Adrenal gland (tissue), 12 donors: ENCODE results near the gene KRT39. TPM values are rescaled to one million over a fixed set of nuclear protein-coding genes. Genes with fewer than 3 reads are reported as not detected.

ENCODE experiments used
- DNase-seq, 7 donors: peaks; one replicate each; pipeline ENCODE4 v3.0.0-alpha.2; 2019 to 2020
- H3K27ac ChIP-seq, 5 donors: fragments of 200-600 bp; sonication (generic) in 4 of 5; 1 replicate in 3 of 5; 2 replicates in 2 of 5; pipeline versions ENCODE4 v1.5.1 to v1.8.0; 2016 to 2020; ENCODE audit warnings: mild to moderate bottlenecking in 1 of 5
- H3K27me3 ChIP-seq: fragments of 200-600 bp; 2 replicates; pipeline ENCODE4 v1.8.0; 2021
- H3K36me3 ChIP-seq, 2 donors: fragments of 200-600 bp; replicated peaks in 1 of 2; 1 replicate in 1 of 2; 2 replicates in 1 of 2; pipeline versions ENCODE4 v1.5.1 to v1.8.0; 2018 to 2022
- H3K4me1 ChIP-seq, 2 donors: fragments of 200-600 bp; replicated peaks in 1 of 2; 1 replicate in 1 of 2; 2 replicates in 1 of 2; pipeline versions ENCODE4 v1.5.1 to v1.8.0; 2018 to 2021
- H3K4me3 ChIP-seq, 4 donors: fragments of 200-600 bp; sonication (generic) in 3 of 4; one replicate each; pipeline ENCODE4 v1.5.1; 2016 to 2018
- H3K9me3 ChIP-seq, 3 donors: fragments of 200-600 bp; sonication (generic) in 1 of 3; replicated peaks in 1 of 3; 1 replicate in 2 of 3; 2 replicates in 1 of 3; pipeline versions ENCODE4 v1.5.1 to v1.8.0; 2016 to 2021
- POLR2A ChIP-seq, 2 donors: fragments of 450-650 bp; IDR thresholded peaks; one replicate each; pipeline ENCODE4 v1.6.1; 2017; ENCODE audit warnings: antibody characterized with exemption in 2 of 2, mild to moderate bottlenecking in 2 of 2, moderate library complexity in 1 of 2
- WGBS, 4 donors: extraction: QIAGEN DNeasy Blood & Tissue Kit in 2 of 4; methylation state at CpG; one replicate each; pipeline versions ENCODE4 v1.1.5 to v1.1.7; 2013 to 2017; 5-methylcytosine and 5-hydroxymethylcytosine counted together
- intact Hi-C, 2 donors: fragments of 100-400 bp; cut with DNase I; formaldehyde crosslinking; loops; one replicate each; pipeline versions ENCODE4 v1.14.1 to v1.15.0; 2022 to 2023
- polyA plus RNA-seq, 3 donors: library from polyadenylated mRNA; stranded (reverse); fragments of 200-250 nt in 2 of 3; fragments of 350-450 nt in 1 of 3; fragmentation: Illumina TruSeq in 1 of 3; extraction: RNeasy Lipid Tissue Mini Kit (QIAGEN cat#74804) in 1 of 3; gene quantifications; one replicate each; pipeline ENCODE4 v1.2.3, GENCODE V29; 2013 to 2014
- total RNA-seq, 9 donors: library from RNA; depleted of rRNA in 4 of 9; stranded (reverse); fragments of >200 nt in 4 of 9; fragments of 120-200 nt in 1 of 9; fragmentation: NEBNext Ultra II Directional in 1 of 9; extraction: Animal tissue kit (Norgen Biotek cat#: 25700) in 1 of 9; gene quantifications; one replicate each; pipeline versions ENCODE4 v1.1.0 to v1.2.4, GENCODE V29; 2013 to 2023
- TF ChIP-seq, protein P1 (sequence below), 6 experiments: fragments of 450-650 bp in 4 of 6; fragments of 200-600 bp in 2 of 6; sonication (generic) in 1 of 6; IDR thresholded peaks; 1 replicate in 5 of 6; 2 replicates in 1 of 6; pipeline versions ENCODE4 v1.5.1 to v1.8.0; 2016 to 2021; ENCODE audit warnings: antibody characterized with exemption in 6 of 6, mild to moderate bottlenecking in 2 of 6, moderate library complexity in 1 of 6
- donor health status: healthy with polysubstance abuse.
- donor health status: Bipolar disorder and iron deficiency.
- donor health status: DM: yes; HTN: yes; CAD: no.
- donor health status: DM: no; HTN: no; CAD: no.
- donor health status: DM: no; HTN: no; CAD: no.
- donor health status: DM: yes; HTN: yes; CAD: no.

KRT39 gene
- total and polyA plus RNA-seq, 12 donors: 0.17 TPM; not detected in 11

DNA sequence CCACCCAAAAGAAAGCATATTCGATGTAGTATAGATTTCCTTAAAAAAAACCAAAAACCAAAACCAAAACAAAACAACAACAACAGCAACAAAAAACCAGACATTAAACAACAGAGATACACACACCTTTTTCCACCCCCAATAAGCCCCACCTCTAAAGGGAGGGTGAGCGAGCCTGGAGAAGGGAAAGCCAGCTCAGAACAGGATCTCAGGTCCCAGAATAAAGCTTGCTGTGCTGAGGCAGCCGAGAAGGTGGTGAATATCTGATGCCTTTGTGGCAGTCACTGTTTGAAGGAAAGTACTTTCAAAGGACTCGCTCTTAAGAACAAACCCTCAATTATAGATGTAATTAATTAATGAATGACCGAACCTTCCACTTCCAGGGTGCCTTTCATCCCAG is 29.8 kb downstream of the KRT39 start:
- TF ChIP-seq POLR2A (IDR thresholded peaks at IDR 0.05): no peak
- TF ChIP-seq, protein P1, sequence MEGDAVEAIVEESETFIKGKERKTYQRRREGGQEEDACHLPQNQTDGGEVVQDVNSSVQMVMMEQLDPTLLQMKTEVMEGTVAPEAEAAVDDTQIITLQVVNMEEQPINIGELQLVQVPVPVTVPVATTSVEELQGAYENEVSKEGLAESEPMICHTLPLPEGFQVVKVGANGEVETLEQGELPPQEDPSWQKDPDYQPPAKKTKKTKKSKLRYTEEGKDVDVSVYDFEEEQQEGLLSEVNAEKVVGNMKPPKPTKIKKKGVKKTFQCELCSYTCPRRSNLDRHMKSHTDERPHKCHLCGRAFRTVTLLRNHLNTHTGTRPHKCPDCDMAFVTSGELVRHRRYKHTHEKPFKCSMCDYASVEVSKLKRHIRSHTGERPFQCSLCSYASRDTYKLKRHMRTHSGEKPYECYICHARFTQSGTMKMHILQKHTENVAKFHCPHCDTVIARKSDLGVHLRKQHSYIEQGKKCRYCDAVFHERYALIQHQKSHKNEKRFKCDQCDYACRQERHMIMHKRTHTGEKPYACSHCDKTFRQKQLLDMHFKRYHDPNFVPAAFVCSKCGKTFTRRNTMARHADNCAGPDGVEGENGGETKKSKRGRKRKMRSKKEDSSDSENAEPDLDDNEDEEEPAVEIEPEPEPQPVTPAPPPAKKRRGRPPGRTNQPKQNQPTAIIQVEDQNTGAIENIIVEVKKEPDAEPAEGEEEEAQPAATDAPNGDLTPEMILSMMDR (IDR thresholded peaks at IDR 0.05): no peak
- intact Hi-C loops: no loop called here
- Histone ChIP-seq H3K9me3 (no peaks in the 10 kb centered on the region), H3K36me3 (no peaks in the 10 kb centered on the region), H3K27ac (no peak overlapping the region), H3K4me1 (no peaks in the 10 kb centered on the region), H3K4me3 (no peak overlapping the region), H3K27me3 (no peaks in the 10 kb centered on the region)
- 53 to 69% (median 64%) methylated on average over 5 of the region's 5 CpGs for WGBS, 4 donors
- no peak for DNase-seq

DNA sequence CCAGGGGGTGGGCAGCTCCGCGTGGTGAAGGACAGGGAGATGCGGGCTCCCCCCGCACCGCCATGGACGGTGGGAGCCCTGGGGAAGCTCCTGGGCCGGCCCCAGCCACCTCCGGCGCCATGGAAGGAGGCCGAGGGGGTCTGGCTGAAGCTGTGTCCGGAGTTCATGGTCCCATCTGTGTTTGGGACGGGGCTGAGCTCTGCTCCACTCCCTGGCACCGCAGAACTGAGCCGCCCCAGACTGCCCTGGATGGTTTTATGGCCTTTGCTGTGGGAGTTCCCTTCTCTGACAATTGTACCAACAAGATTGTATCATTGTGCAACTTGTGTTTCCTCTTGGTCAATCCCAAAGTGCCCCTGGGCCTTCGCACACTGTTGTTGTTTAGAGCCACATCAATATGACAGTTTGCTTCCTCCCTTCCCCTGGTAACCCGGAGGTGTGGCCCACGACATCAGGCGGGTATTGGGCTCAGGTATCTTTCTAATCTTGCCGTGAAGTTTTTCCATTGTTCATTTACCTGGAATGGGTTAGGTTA is 30.2 kb downstream of the KRT39 start:
- no peaks in the 10 kb centered on the region for H3K9me3 ChIP-seq
- TF ChIP-seq POLR2A (IDR thresholded peaks at IDR 0.05): no peak
- TF ChIP-seq, protein P1 (IDR thresholded peaks at IDR 0.05): no peak
- 86 to 89% (median 89%) methylated on average over 7 to 19 of the region's 19 CpGs for WGBS, 4 donors
- no peak for DNase-seq
- H3K36me3 ChIP-seq: no peaks in the 10 kb centered on the region
- no peak overlapping the region for H3K4me3 ChIP-seq
- H3K27ac ChIP-seq: no peak overlapping the region
- no peaks in the 10 kb centered on the region for H3K27me3 ChIP-seq
- intact Hi-C loops: no loop called here
- no peaks in the 10 kb centered on the region for H3K4me1 ChIP-seq

DNA sequence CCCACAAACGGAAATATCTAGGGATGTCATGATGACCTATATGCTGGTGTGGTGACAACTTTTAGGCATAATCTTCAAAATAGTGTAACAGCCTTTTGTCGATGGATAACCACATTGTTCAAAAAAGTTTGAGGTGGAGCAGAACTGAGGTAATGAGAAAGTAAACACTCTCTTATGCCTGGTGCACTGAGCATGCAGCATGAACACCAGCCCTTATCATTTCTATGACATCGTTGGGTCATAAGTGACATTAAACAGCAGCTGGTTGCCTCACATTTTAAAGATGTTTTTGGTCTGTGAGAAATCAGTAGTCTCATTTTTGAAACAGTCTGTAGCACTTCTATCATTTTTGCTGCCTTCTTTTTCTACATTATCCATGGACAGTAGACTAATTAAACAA is 31.1 kb downstream of the KRT39 start:
- H3K4me3 ChIP-seq: no peak overlapping the region
- no peak for TF ChIP-seq POLR2A (IDR thresholded peaks at IDR 0.05)
- TF ChIP-seq, protein P1 (IDR thresholded peaks at IDR 0.05): no peak
- no peaks in the 10 kb centered on the region for H3K27me3 ChIP-seq
- H3K9me3 ChIP-seq: no peaks in the 10 kb centered on the region
- DNase-seq: no peak
- intact Hi-C loops: no loop called here
- no peaks in the 10 kb centered on the region for H3K36me3 ChIP-seq
- WGBS, 4 donors: 71 to 77% (median 74%) methylated on average over 3 of the region's 3 CpGs
- no peaks in the 10 kb centered on the region for H3K4me1 ChIP-seq
- no peak overlapping the region for H3K27ac ChIP-seq

GRCh38 chr17:40932608-40933007 is 34.1 kb downstream of the KRT39 start:
- DNase-seq: no peak
- intact Hi-C loops: no loop called here
- H3K9me3 ChIP-seq: no peaks in the 10 kb centered on the region
- no peak overlapping the region for H3K27ac ChIP-seq
- H3K4me3 ChIP-seq: no peak overlapping the region
- no peaks in the 10 kb centered on the region for H3K27me3 ChIP-seq
- H3K4me1 ChIP-seq: no peaks in the 10 kb centered on the region
- TF ChIP-seq, protein P1 (IDR thresholded peaks at IDR 0.05): no peak
- no peak for TF ChIP-seq POLR2A (IDR thresholded peaks at IDR 0.05)
- 70 to 97% (median 82%) methylated on average over 2 of the region's 2 CpGs for WGBS, 4 donors
- no peaks in the 10 kb centered on the region for H3K36me3 ChIP-seq
